ENCODE measurements around the gene IL22RA1.

IL22RA1 gene

DNA sequence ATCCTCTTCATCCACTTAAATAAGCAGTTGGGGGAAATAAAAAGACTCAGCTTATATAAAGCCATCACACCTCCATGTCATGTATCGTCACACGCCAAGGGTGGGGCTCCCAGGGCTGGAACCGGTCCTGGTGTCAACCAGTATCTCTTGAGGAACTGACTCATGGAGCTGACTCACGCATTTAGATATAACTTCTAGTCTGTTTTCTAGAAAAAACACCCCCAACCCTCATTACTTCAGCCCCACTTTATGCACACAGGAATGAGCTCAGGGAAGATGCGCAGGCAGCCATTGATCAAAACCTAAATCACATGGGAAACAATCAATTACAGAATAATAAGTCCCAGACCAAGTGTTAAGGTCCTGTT is 6.9 kb upstream of the IL22RA1 start:
- TF ChIP-seq, protein P1, sequence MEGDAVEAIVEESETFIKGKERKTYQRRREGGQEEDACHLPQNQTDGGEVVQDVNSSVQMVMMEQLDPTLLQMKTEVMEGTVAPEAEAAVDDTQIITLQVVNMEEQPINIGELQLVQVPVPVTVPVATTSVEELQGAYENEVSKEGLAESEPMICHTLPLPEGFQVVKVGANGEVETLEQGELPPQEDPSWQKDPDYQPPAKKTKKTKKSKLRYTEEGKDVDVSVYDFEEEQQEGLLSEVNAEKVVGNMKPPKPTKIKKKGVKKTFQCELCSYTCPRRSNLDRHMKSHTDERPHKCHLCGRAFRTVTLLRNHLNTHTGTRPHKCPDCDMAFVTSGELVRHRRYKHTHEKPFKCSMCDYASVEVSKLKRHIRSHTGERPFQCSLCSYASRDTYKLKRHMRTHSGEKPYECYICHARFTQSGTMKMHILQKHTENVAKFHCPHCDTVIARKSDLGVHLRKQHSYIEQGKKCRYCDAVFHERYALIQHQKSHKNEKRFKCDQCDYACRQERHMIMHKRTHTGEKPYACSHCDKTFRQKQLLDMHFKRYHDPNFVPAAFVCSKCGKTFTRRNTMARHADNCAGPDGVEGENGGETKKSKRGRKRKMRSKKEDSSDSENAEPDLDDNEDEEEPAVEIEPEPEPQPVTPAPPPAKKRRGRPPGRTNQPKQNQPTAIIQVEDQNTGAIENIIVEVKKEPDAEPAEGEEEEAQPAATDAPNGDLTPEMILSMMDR (IDR thresholded peaks at IDR 0.05; ENCODE audit: insufficient read depth, low read length, poor library complexity, severe bottlenecking) = no peak
- no peak overlapping the region for H3K4me3 ChIP-seq (replicated peaks; ENCODE audit: low read depth, low read length)
- DNase-seq (ENCODE audit: extremely low read depth, insufficient read length) = no peak
- H3K27me3 ChIP-seq (replicated peaks; ENCODE audit: control insufficient read depth, insufficient read depth, low read length) = no peaks in the 10 kb centered on the region; the same call in none of the 2 replicates
- no peaks in the 10 kb centered on the region for H3K36me3 ChIP-seq (ENCODE audit: control insufficient read depth, insufficient read depth, low read length)

DNA sequence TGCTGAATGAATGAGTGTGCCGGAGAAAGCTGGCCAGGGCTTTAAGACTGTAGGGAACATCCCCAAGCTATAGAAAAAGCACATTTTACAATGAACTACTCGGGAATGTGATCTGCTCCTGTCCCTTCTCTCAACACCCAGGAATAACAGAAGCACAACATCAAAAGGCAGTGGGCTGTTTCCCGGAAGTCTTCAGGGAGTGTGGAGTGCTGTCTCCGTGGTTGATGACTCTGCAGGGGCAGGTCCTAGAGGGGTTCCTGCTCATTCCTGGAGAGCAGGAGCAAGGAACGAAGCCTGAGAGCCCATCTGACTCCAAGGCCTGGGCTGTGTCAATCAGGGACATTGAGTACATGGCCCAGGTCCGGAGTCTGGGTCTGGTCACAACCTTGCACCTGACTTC is 4.9 kb upstream of the IL22RA1 start:
- Histone ChIP-seq H3K27me3 (replicated peaks; ENCODE audit: control insufficient read depth, insufficient read depth, low read length) (no peaks in the 10 kb centered on the region; the same call in none of the 2 replicates), H3K36me3 (ENCODE audit: control insufficient read depth, insufficient read depth, low read length) (no peaks in the 10 kb centered on the region), H3K4me3 (replicated peaks; ENCODE audit: low read depth, low read length) (no peak overlapping the region)
- DNase-seq (ENCODE audit: extremely low read depth, insufficient read length) = no peak
- TF ChIP-seq, protein P1 (IDR thresholded peaks at IDR 0.05; ENCODE audit: insufficient read depth, low read length, poor library complexity, severe bottlenecking) = no peak

DNA sequence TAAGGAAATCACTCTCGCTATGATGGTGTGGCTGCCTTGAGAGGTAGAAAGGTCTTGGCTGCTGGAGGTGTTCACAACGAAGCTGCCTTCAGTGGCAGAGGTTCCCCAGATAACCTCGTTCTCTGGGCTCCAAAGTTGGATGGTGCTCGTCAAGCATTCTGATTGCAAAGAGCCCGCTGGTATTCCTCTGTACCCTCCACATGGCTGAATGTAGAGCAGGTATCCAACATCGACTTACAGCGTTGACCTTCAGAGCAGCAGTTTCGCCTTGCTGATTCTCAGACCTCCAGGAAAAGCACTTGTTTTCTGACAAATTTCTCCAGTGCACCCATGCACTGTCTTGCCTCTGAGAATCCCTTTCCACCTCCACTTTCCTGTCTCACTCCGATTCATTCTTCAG is 4.3 kb upstream of the IL22RA1 start:
- no peaks in the 10 kb centered on the region for H3K36me3 ChIP-seq (ENCODE audit: control insufficient read depth, insufficient read depth, low read length)
- H3K4me3 ChIP-seq (replicated peaks; ENCODE audit: low read depth, low read length) = no peak overlapping the region
- no peak for DNase-seq (ENCODE audit: extremely low read depth, insufficient read length)
- no peaks in the 10 kb centered on the region; the same call in none of the 2 replicates for H3K27me3 ChIP-seq (replicated peaks; ENCODE audit: control insufficient read depth, insufficient read depth, low read length)
- TF ChIP-seq, protein P1 (IDR thresholded peaks at IDR 0.05; ENCODE audit: insufficient read depth, low read length, poor library complexity, severe bottlenecking) = no peak

DNA sequence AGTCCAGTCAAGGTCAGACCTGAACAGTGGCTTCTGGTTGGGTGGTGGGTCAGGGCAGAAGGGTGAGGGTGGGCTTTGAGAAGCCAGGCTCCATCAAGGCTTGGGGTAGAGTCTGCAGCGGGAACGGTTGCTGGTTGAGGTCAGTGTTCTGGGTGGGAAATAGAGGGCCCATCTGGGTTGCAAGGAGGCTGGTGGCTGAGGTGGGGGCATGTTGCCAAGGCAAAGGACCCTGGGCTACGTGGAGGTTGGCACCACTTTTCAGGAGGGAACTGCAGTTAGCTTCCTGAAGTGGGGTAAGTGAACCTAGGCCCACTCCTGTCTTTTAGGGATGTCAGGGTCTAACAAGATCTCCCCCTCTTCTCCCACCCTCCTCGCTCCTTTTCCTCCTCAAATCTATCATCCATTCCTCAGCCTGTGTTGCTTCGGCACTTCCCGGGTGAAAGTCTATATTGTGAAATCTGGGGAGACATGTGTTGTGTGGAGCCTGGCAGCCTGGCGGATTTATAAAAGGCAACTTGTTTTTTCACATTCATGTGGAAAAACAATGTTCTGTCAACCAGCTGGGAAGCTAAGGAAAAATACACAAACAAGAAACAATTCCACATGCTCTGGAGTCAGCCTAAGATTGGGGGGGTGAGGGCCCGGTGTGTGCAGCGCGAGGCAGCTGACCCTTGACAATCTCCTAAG is 1.5 kb downstream of the IL22RA1 start:
- TF ChIP-seq, protein P1 (IDR thresholded peaks at IDR 0.05; ENCODE audit: insufficient read depth, low read length, poor library complexity, severe bottlenecking) = no peak
- Histone ChIP-seq H3K4me3 (replicated peaks; ENCODE audit: low read depth, low read length) (no peak overlapping the region), H3K27me3 (replicated peaks; ENCODE audit: control insufficient read depth, insufficient read depth, low read length) (no peaks in the 10 kb centered on the region), H3K36me3 (ENCODE audit: control insufficient read depth, insufficient read depth, low read length) (no peaks in the 10 kb centered on the region)
- no peak for DNase-seq (ENCODE audit: extremely low read depth, insufficient read length)

DNA sequence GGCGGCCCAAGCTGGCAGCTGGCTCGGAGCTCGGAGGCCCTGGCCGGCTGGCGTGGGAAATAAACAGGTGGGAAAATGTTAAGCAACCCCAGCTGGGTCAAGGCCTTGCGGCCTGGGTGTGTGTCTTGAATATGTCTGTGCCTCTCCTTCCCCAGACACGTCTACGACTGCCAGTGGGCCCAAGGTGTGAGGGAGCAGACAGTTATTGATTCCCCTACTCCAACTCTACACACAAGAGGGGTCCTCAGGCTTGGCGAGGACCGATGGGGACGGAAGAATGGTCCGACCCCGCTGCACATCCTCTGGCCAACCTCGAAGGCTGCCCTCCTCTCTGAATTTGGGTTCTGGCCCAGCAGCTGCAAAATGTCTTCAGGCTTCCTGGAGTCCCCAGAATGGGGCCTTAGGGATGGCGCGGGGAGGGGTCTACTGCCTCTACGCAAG is 2.2 kb downstream of the IL22RA1 start:
- DNase-seq (ENCODE audit: extremely low read depth, insufficient read length) = no peak
- Histone ChIP-seq H3K27me3 (replicated peaks; ENCODE audit: control insufficient read depth, insufficient read depth, low read length) (no peaks in the 10 kb centered on the region), H3K4me3 (replicated peaks; ENCODE audit: low read depth, low read length) (no peak overlapping the region), H3K36me3 (ENCODE audit: control insufficient read depth, insufficient read depth, low read length) (no peaks in the 10 kb centered on the region)
- TF ChIP-seq, protein P1 (IDR thresholded peaks at IDR 0.05; ENCODE audit: insufficient read depth, low read length, poor library complexity, severe bottlenecking) = no peak
